NCI-H146 treated with DMSO at 0.1 percent for 48 hours (cell line): ENCODE data around the gene ZNF273.
"Not testable (repeated sequence)": the region's sequence is repeated elsewhere in the genome, so short reads cannot be mapped to it uniquely, and the experiment has no call there.

Source experiments
- DNase-seq: peaks from one replicate; lab custom pipeline; 2025; ENCODE audit not compliant: unreplicated experiment; lab: John Stamatoyannopoulos, UW

ZNF273 gene

GRCh38 chr7:64944667-64945502 lies 41.8 kb downstream of the ZNF273 start:
- DNase-seq, result not testable (repeated sequence)

- DNase-seq, result no peak
Measured at GRCh38 chr7:64945503-64946175, 42.6 kb downstream of the ZNF273 start.

- DNase-seq, result no peak
Measured at GRCh38 chr7:64946772-64947171, 43.7 kb downstream of the ZNF273 start.

- no peak for DNase-seq
Measured at GRCh38 chr7:64947252-64948000, 44.4 kb downstream of the ZNF273 start.

GRCh38 chr7:64948774-64949173 lies 45.7 kb downstream of the ZNF273 start:
- not testable (repeated sequence) for DNase-seq

GRCh38 chr7:64950673-64951072 lies 47.6 kb downstream of the ZNF273 start:
- not testable (repeated sequence) for DNase-seq

- peak; percentile 32 for DNase-seq
Measured at GRCh38 chr7:64951250-64951848, 48.3 kb downstream of the ZNF273 start.

- DNase-seq, result no peak
Measured at GRCh38 chr7:64959072-64959747, 56.1 kb downstream of the ZNF273 start.

- no peak for DNase-seq
Measured at GRCh38 chr7:64965594-64965993, 62.5 kb downstream of the ZNF273 start.

GRCh38 chr7:64978497-64979203 lies 75.6 kb downstream of the ZNF273 start:
- DNase-seq, result no peak
